ENCODE results near the gene SAPCD2. TPM values are rescaled to one million over a fixed set of nuclear protein-coding genes. Genes with fewer than 3 reads are reported as not detected.
A peak's percentile ranks its signal among the peaks of the same experiment; 100 is the strongest.

SAPCD2 gene
- total and polyA plus RNA-seq, 2 donors from 2014 or later = 1.7 to 2.3 TPM

DNA sequence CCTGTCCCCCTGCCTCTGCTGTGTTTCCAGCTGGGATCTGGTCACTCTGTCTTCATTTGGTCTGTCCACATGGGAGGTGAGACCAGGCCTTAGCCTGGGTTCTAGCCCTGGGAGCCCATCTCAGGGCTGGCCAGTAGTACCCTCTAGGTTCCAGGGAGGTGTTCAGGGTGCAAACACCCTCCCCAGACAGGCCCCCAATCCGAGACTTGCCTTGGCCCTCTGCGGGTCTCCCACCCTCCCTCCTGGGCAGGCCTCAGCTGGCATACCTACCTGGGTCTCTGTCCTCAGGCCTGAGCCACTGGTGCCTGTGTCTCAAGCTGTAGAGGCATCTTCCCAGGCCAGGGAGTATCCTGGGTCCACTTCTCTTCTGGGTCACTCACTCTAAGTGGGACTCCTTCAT lies 925 bp upstream of the SAPCD2 start:
- peak in 1 of 5 donors; percentile 69 for DNase-seq
- H3K27ac ChIP-seq (ENCODE audit: low read depth in 2 of 2, low read length in 2 of 2) = peak overlapping the region; percentile 51 to 78
- intact Hi-C loops (cut with DNase I) = no loop called here
- FAIRE-seq = no peak
- no peaks in the 10 kb centered on the region for H3K36me3 ChIP-seq (ENCODE audit: control insufficient read depth in 2 of 3, insufficient read depth in 3 of 3, low read length in 3 of 3)
- peak overlapping the region in 1 of 3 donors; percentile 56 for H3K9ac ChIP-seq (ENCODE audit: low read length in 3 of 3)
- no peaks in the 10 kb centered on the region for H3K9me3 ChIP-seq (ENCODE audit: control insufficient read depth in 2 of 3, insufficient read depth in 1 of 3, low read length in 3 of 3)
- TF ChIP-seq, protein P1, sequence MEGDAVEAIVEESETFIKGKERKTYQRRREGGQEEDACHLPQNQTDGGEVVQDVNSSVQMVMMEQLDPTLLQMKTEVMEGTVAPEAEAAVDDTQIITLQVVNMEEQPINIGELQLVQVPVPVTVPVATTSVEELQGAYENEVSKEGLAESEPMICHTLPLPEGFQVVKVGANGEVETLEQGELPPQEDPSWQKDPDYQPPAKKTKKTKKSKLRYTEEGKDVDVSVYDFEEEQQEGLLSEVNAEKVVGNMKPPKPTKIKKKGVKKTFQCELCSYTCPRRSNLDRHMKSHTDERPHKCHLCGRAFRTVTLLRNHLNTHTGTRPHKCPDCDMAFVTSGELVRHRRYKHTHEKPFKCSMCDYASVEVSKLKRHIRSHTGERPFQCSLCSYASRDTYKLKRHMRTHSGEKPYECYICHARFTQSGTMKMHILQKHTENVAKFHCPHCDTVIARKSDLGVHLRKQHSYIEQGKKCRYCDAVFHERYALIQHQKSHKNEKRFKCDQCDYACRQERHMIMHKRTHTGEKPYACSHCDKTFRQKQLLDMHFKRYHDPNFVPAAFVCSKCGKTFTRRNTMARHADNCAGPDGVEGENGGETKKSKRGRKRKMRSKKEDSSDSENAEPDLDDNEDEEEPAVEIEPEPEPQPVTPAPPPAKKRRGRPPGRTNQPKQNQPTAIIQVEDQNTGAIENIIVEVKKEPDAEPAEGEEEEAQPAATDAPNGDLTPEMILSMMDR (IDR thresholded peaks at IDR 0.05; ENCODE audit: borderline replicate concordance, extremely low read depth, insufficient read depth) = no peak
- H3K4me3 ChIP-seq (ENCODE audit: low read length in 3 of 3) = peak overlapping the region in 1 of 3 donors; percentile 31
- H3K27me3 ChIP-seq (ENCODE audit: control insufficient read depth, insufficient read depth, low read length) = no peaks in the 10 kb centered on the region
- peaks cover 0 to 10% (median 4%) of the 10 kb centered on the region in 3 donors for H3K4me1 ChIP-seq (ENCODE audit: control insufficient read depth in 2 of 3, insufficient read depth in 2 of 3, low read depth in 1 of 3, low read length in 3 of 3)

DNA sequence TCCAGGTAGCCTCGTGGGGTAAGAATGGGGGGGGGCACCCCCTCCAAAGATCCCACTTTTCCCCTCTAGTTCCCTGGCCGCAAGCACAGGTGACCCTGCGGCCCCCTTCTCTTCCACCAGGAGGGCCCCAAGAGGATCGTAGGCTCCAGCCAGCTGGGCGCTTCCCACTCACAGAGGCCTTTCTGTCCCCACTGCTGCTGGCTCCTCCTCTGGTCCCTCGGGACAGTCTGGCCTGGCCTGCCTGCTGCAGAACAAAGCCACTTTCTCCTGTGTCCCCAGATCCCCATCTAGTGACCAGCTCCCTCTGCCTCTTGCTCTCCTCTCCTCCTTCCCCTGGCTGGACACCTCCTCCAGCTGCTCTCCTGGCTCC lies 534 bp upstream of the SAPCD2 start:
- Histone ChIP-seq H3K9ac (ENCODE audit: low read length in 3 of 3) (peak overlapping the region in 2 of 3 donors; percentile 19 to 56), H3K36me3 (ENCODE audit: control insufficient read depth in 2 of 3, insufficient read depth in 3 of 3, low read length in 3 of 3) (no peaks in the 10 kb centered on the region), H3K4me3 (ENCODE audit: low read length in 3 of 3) (peak overlapping the region in 1 of 3 donors; percentile 31), H3K27ac (ENCODE audit: low read depth in 2 of 2, low read length in 2 of 2) (peak overlapping the region; percentile 51 to 78), H3K27me3 (ENCODE audit: control insufficient read depth, insufficient read depth, low read length) (no peaks in the 10 kb centered on the region), H3K4me1 (ENCODE audit: control insufficient read depth in 2 of 3, insufficient read depth in 2 of 3, low read depth in 1 of 3, low read length in 3 of 3) (peaks cover 0 to 10% (median 4%) of the 10 kb centered on the region in 3 donors), H3K9me3 (ENCODE audit: control insufficient read depth in 2 of 3, insufficient read depth in 1 of 3, low read length in 3 of 3) (no peaks in the 10 kb centered on the region)
- TF ChIP-seq, protein P1 (IDR thresholded peaks at IDR 0.05; ENCODE audit: borderline replicate concordance, extremely low read depth, insufficient read depth) = no peak
- intact Hi-C loops (cut with DNase I) = no loop called here
- FAIRE-seq (no peak), DNase-seq (peak in 1 of 5 donors; percentile 92)

DNA sequence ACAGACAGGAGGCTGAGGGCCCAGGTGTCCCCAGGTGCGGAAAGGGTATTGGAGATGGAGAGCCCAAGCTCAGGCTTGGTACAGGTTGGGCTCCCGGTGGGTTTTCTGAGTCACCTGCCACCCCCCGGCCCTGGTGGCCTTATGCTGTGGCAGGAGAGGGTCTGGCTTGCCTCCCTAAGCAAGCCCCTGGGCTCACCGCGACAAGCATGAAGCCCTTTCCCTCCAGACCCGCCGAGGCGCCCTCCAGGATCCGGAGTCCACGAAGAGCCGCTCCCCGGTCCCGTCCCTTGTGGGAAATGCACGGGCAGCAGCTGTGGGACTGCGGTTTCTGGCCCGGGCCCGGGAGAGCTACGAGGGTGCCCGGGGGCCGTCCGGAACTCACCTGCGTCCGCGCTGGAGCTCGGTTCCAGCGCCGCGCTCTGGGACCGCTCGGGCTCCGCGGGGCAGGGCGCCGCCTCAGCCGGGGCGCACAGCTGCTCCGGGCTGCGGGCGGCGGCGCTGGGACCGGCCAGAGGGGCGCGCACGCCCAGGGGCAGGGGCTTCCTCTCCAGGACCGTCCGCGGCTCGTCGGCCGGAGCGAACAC lies 757 bp downstream of the SAPCD2 start:
- DNase-seq (peak in 3 of 5 donors; percentile 33 to 84 (median 61)), FAIRE-seq (no peak)
- H3K9ac ChIP-seq (ENCODE audit: low read length in 3 of 3) = no peak overlapping the region
- no peaks in the 10 kb centered on the region for H3K36me3 ChIP-seq (ENCODE audit: control insufficient read depth in 2 of 3, insufficient read depth in 3 of 3, low read length in 3 of 3)
- no peaks in the 10 kb centered on the region for H3K27me3 ChIP-seq (ENCODE audit: control insufficient read depth, insufficient read depth, low read length)
- H3K27ac ChIP-seq (ENCODE audit: low read depth in 2 of 2, low read length in 2 of 2) = no peak overlapping the region
- TF ChIP-seq, protein P1 (IDR thresholded peaks at IDR 0.05; ENCODE audit: borderline replicate concordance, extremely low read depth, insufficient read depth) = no peak
- H3K4me3 ChIP-seq (ENCODE audit: low read length in 3 of 3) = no peak overlapping the region
- peaks cover 0 to 10% (median 4%) of the 10 kb centered on the region in 3 donors for H3K4me1 ChIP-seq (ENCODE audit: control insufficient read depth in 2 of 3, insufficient read depth in 2 of 3, low read depth in 1 of 3, low read length in 3 of 3)
- no peaks in the 10 kb centered on the region for H3K9me3 ChIP-seq (ENCODE audit: control insufficient read depth in 2 of 3, insufficient read depth in 1 of 3, low read length in 3 of 3)
- intact Hi-C loops (cut with DNase I) = no loop called here
